IPS-NIHi7 (cell line): ENCODE measurements around the gene HOXB3.
"Not testable (repeated sequence)": the region's sequence is repeated elsewhere in the genome, so short reads cannot be mapped to it uniquely, and the experiment has no call there.

Experiments used
- DNase-seq: peaks from one replicate; pipeline ENCODE4 v3.0.0; 2012; ENCODE audit warnings: mixed read lengths; ENCODE audit errors: extremely low spot score

HOXB3 gene

GRCh38 chr17:48526608-48527546, 63.2 kb downstream of the HOXB3 start:
- peak; percentile 56 for DNase-seq

GRCh38 chr17:48523010-48523409, 67.0 kb downstream of the HOXB3 start:
- DNase-seq = no peak

GRCh38 chr17:48522031-48522653, 67.9 kb downstream of the HOXB3 start:
- DNase-seq = peak; percentile 55

DNA sequence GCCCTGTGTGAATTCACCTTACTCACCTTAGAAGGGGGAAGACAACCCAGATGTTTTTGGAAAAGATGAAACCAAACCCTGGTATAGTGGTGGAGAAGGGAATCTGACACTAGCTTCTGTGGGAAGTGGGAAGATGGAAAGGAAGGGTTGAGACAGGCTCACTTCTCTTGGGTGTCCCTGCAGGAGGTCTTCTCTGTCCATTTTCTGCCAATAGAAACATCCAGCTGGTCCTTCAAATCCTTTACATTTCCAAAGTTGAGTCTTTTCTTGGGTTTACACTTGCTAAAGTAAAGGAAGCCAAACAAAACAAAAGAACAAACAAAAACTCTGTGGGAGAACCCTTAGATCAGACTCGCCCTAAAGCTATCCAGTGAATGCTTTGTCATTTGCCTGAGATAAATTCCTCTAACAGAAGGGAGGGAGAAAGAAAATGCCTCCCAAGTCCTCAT, 69.4 kb downstream of the HOXB3 start:
- peak; percentile 26 for DNase-seq

GRCh38 chr17:48519427-48519826, 70.6 kb downstream of the HOXB3 start:
- DNase-seq = no peak

DNA sequence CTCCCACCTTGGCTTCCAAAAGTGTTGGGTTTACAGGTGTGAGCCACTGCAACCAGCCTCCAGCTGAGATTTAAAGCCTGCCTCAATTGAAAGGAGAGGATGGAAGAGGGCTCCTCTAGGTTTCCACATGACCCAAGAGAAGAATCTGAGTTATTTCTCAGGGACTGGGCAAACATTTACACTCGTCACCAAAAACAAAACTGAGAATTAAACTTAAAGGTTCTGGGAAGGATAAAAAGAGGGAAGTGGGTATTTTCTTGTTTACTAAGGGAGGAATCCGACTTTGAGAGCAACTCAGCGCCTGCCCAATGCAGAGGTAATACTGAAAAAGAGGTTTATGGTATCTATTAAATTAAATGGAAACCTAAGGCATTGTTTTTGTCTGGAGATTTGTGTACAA, 72.6 kb downstream of the HOXB3 start:
- DNase-seq = no peak

GRCh38 chr17:48515925-48516900, 73.8 kb downstream of the HOXB3 start:
- DNase-seq = peak; percentile 53

DNA sequence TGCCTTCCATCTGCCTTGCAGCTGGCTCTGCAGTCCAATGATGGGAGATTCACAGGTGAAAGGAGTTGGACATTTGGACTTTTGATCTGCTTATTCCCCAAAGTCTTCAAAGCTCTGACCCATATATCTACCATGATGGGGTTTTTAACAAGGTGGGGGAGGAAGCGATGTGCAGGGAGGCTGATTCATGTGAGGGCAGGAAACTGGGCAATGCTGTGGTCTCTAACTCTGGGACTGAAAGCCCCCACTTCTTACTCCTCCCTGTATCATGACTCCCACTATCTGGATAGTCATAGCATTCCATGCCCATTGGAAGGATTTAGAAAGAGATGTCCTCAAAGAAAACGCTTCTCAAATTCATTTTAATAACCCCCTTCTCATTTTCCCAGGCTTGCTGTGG, 75.6 kb downstream of the HOXB3 start:
- DNase-seq = no peak

GRCh38 chr17:48513666-48514455, 76.2 kb downstream of the HOXB3 start:
- no peak for DNase-seq

GRCh38 chr17:48513097-48513496, 76.9 kb downstream of the HOXB3 start:
- no peak for DNase-seq

DNA sequence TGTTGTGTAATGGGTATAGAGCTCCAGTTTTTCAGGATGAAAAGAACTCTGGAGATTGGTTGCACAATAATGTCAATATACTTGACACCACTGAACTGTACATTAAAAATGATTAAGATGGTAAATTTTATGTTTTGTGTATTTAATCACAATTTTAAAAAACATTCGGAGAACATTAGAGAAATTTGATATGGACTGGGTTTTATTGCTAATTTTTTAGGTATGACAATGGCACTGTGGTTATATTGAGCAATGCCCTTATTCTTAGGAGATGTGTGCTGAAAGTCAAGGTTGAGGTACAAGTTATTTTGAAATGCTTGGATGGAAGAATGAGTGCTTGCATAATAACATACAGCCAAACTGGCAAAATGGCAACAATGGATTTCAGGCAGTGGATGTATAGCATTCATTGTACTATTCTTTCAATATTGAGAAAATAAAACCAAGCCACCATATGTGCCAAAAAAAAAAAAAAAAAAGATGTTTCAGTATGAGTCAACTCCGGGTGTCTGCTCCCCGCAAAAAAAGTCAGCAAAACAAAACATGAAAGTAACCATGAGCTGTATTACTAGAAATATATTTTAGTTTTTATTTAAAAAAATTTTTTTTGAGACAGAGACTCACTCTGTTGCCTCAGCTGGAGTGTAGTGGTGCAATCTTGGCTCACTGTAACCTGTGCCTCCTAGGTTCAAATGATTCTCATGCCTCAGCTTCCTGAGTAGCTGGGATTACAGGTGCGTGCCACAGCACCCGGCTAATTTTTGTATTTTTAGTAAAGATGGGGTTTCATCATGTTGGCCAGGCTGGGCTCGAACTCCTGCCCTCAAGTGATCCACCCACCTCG, 79.1 kb downstream of the HOXB3 start:
- DNase-seq = no peak

- DNase-seq = no peak
Measured at GRCh38 chr17:48510381-48510760, 79.7 kb downstream of the HOXB3 start.

GRCh38 chr17:48509708-48510107, 80.3 kb downstream of the HOXB3 start:
- not testable (repeated sequence) for DNase-seq

DNA sequence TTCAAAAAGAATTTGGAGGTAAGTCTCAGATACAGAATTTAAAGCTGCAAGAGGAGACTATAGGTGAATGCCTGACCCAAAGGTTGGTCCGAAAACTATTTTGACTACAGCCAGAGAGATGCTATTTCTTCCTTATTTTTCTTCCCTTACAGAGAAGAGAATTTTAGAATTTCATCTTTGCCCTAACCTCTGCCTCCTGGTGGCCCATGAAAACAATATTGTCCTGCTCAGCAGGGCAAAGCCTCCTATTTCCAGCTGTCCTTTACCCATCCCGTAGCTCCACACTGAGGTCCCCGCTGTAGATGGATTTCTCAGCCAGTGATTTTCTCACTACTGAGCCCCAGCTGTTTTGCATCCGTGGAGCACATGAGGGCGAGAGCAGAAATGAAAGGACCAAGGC, 83.8 kb downstream of the HOXB3 start:
- DNase-seq = no peak

GRCh38 chr17:48505788-48506187, 84.3 kb downstream of the HOXB3 start:
- DNase-seq = no peak

DNA sequence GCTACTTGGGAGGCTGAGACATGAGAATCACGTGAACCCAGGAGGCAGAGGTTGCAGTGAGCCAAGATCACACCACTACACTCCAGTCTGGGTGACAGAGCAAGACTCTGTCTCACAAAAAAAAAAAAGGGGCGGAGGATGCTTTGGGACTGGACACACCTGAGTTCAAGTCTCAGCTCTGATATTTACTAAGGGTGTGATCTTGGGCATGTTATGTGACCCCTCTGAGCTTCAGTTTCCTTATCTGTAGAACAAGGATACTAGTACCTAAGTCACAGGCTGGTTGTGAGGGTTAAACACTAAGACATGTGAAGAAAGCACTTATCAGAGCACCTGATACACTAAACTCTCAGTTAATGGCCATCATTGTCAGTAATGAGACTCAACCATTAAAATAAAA, 85.1 kb downstream of the HOXB3 start:
- no peak for DNase-seq

GRCh38 chr17:48503747-48504146, 86.3 kb downstream of the HOXB3 start:
- DNase-seq = no peak

GRCh38 chr17:48502901-48503300, 87.1 kb downstream of the HOXB3 start:
- DNase-seq = no peak

GRCh38 chr17:48502312-48502711, 87.7 kb downstream of the HOXB3 start:
- DNase-seq = no peak
